Heart left ventricle (tissue), 16 donors: Measurements from ENCODE around the gene ELFN2. TPM values are rescaled to one million over a fixed set of nuclear protein-coding genes. Genes with fewer than 3 reads are reported as not detected.

Experiments used
- ATAC-seq, 4 donors: fragments of 200-7000 bp; cut with Tn5 transposase; one replicate each; pipeline ENCODE4 v1.9.1; 2020 to 2022; ENCODE audit warnings: moderate library complexity in 4 of 4, mild to moderate bottlenecking in 3 of 4, moderate number of reproducible peaks in 1 of 4
- DNase-seq, 5 donors: peaks; one replicate each; pipeline ENCODE4 v3.0.0-alpha.2; 2020
- H3K27ac ChIP-seq, 12 donors: fragments of 200-600 bp; sonication (generic) in 4 of 12; one replicate each; pipeline versions ENCODE4 v1.5.0 to v1.8.0; 2016 to 2022; ENCODE audit warnings: mild to moderate bottlenecking in 2 of 12
- H3K27me3 ChIP-seq, 9 donors: fragments of 200-600 bp; sonication (generic) in 2 of 9; one replicate each; pipeline versions ENCODE4 v1.5.1 to v1.8.0; 2016 to 2022; ENCODE audit warnings: mild to moderate bottlenecking in 3 of 9
- H3K36me3 ChIP-seq, 9 donors: fragments of 200-600 bp; sonication (generic) in 2 of 9; one replicate each; pipeline versions ENCODE4 v1.5.0 to v1.8.0; 2018 to 2022; ENCODE audit warnings: mild to moderate bottlenecking in 2 of 9
- H3K4me1 ChIP-seq, 12 donors: fragments of 200-600 bp; sonication (generic) in 4 of 12; one replicate each; pipeline versions ENCODE4 v1.5.0 to v1.8.0; 2016 to 2022; ENCODE audit warnings: mild to moderate bottlenecking in 3 of 12
- H3K4me3 ChIP-seq, 12 donors: fragments of 200-600 bp; sonication (generic) in 4 of 12; one replicate each; pipeline versions ENCODE4 v1.5.0 to v1.8.0; 2017 to 2022; ENCODE audit warnings: mild to moderate bottlenecking in 9 of 12, moderate library complexity in 4 of 12
- H3K9me3 ChIP-seq, 12 donors: fragments of 200-600 bp; sonication (generic) in 4 of 12; one replicate each; pipeline versions ENCODE4 v1.5.0 to v1.8.0; 2016 to 2022; ENCODE audit warnings: mild to moderate bottlenecking in 1 of 12
- POLR2A ChIP-seq, 2 donors: fragments of 450-650 bp; IDR thresholded peaks; one replicate each; pipeline ENCODE4 v1.6.1; 2017; ENCODE audit warnings: antibody characterized with exemption in 2 of 2, mild to moderate bottlenecking in 2 of 2, moderate library complexity in 2 of 2
- WGBS, 4 donors: extraction: QIAGEN DNeasy Blood & Tissue Kit in 2 of 4; methylation state at CpG; one replicate each; pipeline versions ENCODE4 v1.1.5 to v1.1.7; 2013 to 2018; 5-methylcytosine and 5-hydroxymethylcytosine counted together
- intact Hi-C, 10 donors: fragments of 100-400 bp; cut with DNase I; formaldehyde crosslinking; loops; one replicate each; pipeline versions ENCODE4 v1.11.1 to v1.14.2; 2022
- polyA plus RNA-seq, 2 donors: library from polyadenylated mRNA; stranded (reverse); fragments of 200-250 nt; gene quantifications; one replicate each; pipeline ENCODE4 v1.2.3, GENCODE V29; 2013
- total RNA-seq, 9 donors: library from RNA; depleted of rRNA in 2 of 9; stranded (reverse); fragments of >200 nt in 2 of 9; fragmentation: NEBNext Ultra II Directional in 3 of 9; extraction: Animal tissue kit (Norgen Biotek cat#: 25700) in 3 of 9; gene quantifications; one replicate each; pipeline versions ENCODE4 v1.1.0 to v1.2.4, GENCODE V29; 2016 to 2023
- TF ChIP-seq, protein P1 (sequence below), 12 donors: fragments of 200-600 bp; sonication (generic) in 4 of 12; IDR thresholded peaks; one replicate each; pipeline versions ENCODE4 v1.5.0 to v1.8.0; 2018 to 2022; ENCODE audit warnings: antibody characterized with exemption in 12 of 12, mild to moderate bottlenecking in 5 of 12
- donor health status: ischemic (EF 13 %, LVEDD 7.1; RV severe dilation, severe dysfunction).
- donor health status: healthy with polysubstance abuse.
- donor health status: DM: no; HTN: yes; CAD: no.
- donor health status: DM: no; HTN: no; CAD: no.
- donor health status: ischemic (EF 25% LVEDD 6.9; RV normal size, moderate dysfunction).
- donor health status: ischemic (EF 25% LVEDD 5.7; RV mildly dilated, moderate dysfunction).
- donor health status: healthy.
- donor health status: DM: yes; HTN: yes; CAD: no.
- donor health status: ischemic (EF 35%, LVEDD 5.7; RV mildly dilated, moderate dysfunction).
- donor health status: nonischemic (EF 11% LVEDD 7.7; RV severe dilation, severe dysfunction).
- donor health status: DM: yes; HTN: yes; CAD: no.
- donor health status: PGD.
- donor health status: ischemic (EF 29% LVEDD 5.4; RV normal size, mild dysfunction).
- donor health status: nonischemic (EF 23%, LVEDD 6.1; RV moderate dilation, normal function).

The ELFN2 gene
- total and polyA plus RNA-seq, 11 donors = 0.01 to 0.72 (median 0.05) TPM; not detected in 4

DNA sequence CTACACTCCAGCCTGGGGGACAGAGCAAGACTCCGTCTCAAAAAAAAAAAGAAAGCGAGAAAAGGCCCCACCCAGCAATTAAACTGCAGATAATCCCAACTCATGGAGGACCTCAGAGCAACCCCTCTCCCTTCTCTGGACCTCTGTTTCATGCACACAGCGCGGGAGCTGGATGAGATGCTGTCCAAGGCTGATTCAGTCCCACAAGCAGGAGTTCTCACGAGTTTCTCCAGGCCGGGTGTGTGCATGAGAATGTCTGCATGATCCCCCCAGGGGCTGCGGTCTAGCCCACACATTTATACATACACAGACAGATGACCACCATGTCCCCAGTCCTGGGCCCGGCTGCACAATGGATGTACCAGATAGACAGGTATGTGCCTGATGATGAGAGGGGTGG lies 19.4 kb downstream of the ELFN2 start:
- ATAC-seq = no peak
- DNase-seq = no peak

DNA sequence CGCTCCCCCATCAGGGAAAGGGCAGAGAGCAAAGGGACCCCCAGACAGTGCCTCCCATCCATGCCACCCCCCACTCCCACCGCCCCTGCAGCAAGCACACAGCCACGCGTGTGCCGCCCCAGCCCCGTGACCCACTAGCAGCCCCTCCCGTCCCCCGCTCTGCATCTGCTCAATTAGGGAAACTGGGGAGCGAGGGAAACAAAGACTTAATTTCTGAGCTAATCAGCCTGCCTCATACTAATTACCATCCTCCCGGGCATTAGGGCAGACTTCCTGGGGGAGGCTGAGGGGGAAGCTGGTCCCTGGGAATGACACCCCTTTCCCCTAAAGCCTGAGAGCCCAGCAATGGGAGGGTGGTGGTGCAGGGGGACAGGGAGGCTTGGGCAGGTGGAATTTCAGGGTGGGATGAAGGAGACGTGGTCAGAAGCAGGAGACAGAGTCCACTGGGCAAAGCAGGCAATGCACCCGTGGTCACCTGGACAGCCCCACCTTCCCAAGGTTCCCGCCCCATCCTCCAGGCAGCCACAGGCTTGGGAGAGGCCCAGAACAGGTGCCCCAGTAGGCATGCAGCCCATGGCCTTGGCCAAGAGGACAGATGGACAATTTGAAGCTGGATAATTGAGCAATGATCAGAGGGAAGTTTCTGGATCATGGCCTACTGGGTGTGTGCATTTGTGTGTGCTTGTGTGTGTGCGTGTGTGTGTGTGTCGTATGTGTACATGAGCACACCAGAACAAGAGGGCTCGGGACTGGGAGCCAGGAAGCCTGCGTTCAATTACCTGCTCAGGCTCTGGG lies 20.6 kb downstream of the ELFN2 start:
- Histone ChIP-seq H3K27ac (no peak overlapping the region), H3K4me3 (no peak overlapping the region), H3K4me1 (peaks cover 0 to 10% (median 0%) of the 10 kb centered on the region in 12 donors), H3K36me3 (no peaks in the 10 kb centered on the region), H3K9me3 (no peaks in the 10 kb centered on the region), H3K27me3 (peaks cover 0 to 60% (median 12%) of the 10 kb centered on the region in 9 donors)
- WGBS, 4 donors = 72 to 77% (median 76%) methylated on average over 16 to 17 of the region's 17 CpGs
- no peak for TF ChIP-seq POLR2A (IDR thresholded peaks at IDR 0.05)
- TF ChIP-seq, protein P1, sequence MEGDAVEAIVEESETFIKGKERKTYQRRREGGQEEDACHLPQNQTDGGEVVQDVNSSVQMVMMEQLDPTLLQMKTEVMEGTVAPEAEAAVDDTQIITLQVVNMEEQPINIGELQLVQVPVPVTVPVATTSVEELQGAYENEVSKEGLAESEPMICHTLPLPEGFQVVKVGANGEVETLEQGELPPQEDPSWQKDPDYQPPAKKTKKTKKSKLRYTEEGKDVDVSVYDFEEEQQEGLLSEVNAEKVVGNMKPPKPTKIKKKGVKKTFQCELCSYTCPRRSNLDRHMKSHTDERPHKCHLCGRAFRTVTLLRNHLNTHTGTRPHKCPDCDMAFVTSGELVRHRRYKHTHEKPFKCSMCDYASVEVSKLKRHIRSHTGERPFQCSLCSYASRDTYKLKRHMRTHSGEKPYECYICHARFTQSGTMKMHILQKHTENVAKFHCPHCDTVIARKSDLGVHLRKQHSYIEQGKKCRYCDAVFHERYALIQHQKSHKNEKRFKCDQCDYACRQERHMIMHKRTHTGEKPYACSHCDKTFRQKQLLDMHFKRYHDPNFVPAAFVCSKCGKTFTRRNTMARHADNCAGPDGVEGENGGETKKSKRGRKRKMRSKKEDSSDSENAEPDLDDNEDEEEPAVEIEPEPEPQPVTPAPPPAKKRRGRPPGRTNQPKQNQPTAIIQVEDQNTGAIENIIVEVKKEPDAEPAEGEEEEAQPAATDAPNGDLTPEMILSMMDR (IDR thresholded peaks at IDR 0.05) = no peak
- intact Hi-C loops = no loop called here
- ATAC-seq (no peak), DNase-seq (no peak)

More for the DNA sequence above, 19.4 kb downstream of the ELFN2 start:
- Histone ChIP-seq H3K9me3 (no peaks in the 10 kb centered on the region), H3K27me3 (peaks cover 0 to 66% (median 17%) of the 10 kb centered on the region in 9 donors), H3K4me1 (peaks cover 0 to 10% (median 0%) of the 10 kb centered on the region in 12 donors), H3K4me3 (no peak overlapping the region), H3K36me3 (no peaks in the 10 kb centered on the region), H3K27ac (no peak overlapping the region)
- TF ChIP-seq, protein P1 (IDR thresholded peaks at IDR 0.05) = no peak
- no peak for TF ChIP-seq POLR2A (IDR thresholded peaks at IDR 0.05)
- WGBS, 4 donors = 66 to 72% (median 69%) methylated on average over 8 of the region's 8 CpGs
- intact Hi-C loops = no loop called here

DNA sequence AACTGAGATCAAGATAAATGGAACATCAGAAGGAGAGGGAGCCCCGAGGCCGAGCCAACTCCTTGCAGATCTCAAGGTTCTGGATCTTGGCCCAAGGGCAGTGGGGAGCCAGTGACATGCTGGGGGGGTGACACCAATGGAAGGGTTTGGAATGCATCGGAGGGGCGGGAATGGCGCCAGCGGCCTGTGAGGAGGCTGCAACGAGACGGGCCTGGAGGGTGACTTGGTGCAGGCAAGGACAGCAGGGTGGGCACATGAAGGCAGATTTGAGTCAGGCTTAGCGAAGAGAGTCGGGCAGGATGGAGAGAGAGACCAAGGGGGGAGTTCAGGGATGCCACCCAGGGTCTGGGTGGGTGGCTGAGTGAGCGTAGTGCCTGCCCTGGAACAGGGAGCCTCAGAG lies 23.2 kb downstream of the ELFN2 start:
- Histone ChIP-seq H3K27ac (no peak overlapping the region), H3K4me3 (no peak overlapping the region), H3K4me1 (peaks cover 0 to 6% (median 0%) of the 10 kb centered on the region in 12 donors), H3K9me3 (no peaks in the 10 kb centered on the region), H3K36me3 (no peaks in the 10 kb centered on the region), H3K27me3 (peaks cover 0 to 46% (median 2%) of the 10 kb centered on the region in 9 donors)
- DNase-seq (no peak), ATAC-seq (no peak)
- intact Hi-C loops = no loop called here
- TF ChIP-seq POLR2A (IDR thresholded peaks at IDR 0.05) = no peak
- TF ChIP-seq, protein P1 (IDR thresholded peaks at IDR 0.05) = no peak
- 80 to 88% (median 83%) methylated on average over 11 of the region's 11 CpGs for WGBS, 4 donors

DNA sequence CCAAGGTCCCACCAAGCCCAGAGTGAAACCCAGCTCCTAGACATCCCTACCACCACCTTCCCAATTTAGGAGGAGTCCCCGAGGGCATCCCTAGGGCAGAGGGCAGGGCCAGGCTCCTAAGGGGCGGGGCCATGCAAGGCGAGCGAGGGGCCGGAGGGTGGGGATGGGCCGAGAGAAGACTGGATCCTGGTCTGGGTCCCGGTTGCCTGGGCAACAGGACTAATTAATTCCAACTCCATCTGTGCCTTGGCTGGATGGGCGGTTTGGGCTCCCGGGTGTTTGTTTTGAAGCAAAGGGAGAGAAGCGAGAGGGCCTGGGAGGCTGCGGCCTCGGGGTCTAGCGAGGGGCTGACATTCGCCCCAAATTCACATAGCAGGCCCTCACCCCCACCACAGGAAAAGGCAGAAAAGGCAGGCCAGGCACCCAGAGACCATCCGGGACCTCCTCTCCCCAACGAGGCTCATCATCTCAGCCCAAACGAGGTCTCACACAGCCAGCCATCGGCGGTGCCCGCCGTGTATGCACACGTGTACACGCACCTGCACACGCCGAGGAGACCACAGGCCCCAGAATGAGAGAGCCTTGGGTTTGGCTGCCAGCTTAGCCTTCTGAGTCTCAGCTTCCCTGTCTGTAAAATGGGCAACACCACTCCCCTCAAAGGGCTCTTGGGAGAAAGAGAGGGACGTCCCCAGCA lies 23.9 kb downstream of the ELFN2 start:
- H3K4me1 ChIP-seq = peaks cover 0 to 6% (median 0%) of the 10 kb centered on the region in 12 donors
- no peaks in the 10 kb centered on the region for H3K9me3 ChIP-seq
- no peak overlapping the region for H3K27ac ChIP-seq
- no peak overlapping the region for H3K4me3 ChIP-seq
- no peaks in the 10 kb centered on the region for H3K36me3 ChIP-seq
- peaks cover 0 to 39% (median 0%) of the 10 kb centered on the region in 9 donors for H3K27me3 ChIP-seq
- ATAC-seq = no peak
- DNase-seq = no peak
- TF ChIP-seq, protein P1 (IDR thresholded peaks at IDR 0.05) = no peak
- no peak for TF ChIP-seq POLR2A (IDR thresholded peaks at IDR 0.05)
- intact Hi-C loops = no loop called here
- WGBS, 4 donors = 43 to 45% (median 43%) methylated on average over 18 to 26 of the region's 26 CpGs
